ENCODE data around the gene AGO3.

Gene AGO3

DNA sequence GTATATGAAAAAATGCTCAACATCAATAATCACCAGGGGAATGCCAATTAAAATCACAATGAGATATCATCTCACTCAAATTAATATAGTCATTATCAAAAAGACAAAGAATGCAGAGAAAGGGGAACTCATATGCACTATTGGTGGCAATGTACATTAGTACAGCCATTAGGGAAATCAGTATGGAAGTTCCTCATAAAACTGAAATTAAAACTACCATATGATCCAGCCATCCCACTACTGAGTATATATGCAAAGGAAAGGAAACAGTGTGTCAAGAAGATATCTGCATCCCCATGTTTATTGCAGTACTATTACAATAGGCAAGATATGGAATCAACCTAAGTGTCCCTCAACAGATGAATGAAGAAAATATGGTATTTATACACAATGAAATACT is 120.9 kb downstream of the AGO3 start:
- no peak for DNase-seq
- Mint-ChIP-seq H3K4me1 (ENCODE audit: low read depth in 2 of 2) (no peaks in the 10 kb centered on the region), H3K27me3 (no peaks in the 10 kb centered on the region), H3K36me3 (ENCODE audit: insufficient read depth) (peaks cover 21% of the 10 kb centered on the region), H3K27ac (no peak overlapping the region), H3K4me3 (no peak overlapping the region), H3K9me3 (peaks cover 0 to 1% of the 10 kb centered on the region in 2 donors)
- ATAC-seq (replicated peaks) = no peak

DNA sequence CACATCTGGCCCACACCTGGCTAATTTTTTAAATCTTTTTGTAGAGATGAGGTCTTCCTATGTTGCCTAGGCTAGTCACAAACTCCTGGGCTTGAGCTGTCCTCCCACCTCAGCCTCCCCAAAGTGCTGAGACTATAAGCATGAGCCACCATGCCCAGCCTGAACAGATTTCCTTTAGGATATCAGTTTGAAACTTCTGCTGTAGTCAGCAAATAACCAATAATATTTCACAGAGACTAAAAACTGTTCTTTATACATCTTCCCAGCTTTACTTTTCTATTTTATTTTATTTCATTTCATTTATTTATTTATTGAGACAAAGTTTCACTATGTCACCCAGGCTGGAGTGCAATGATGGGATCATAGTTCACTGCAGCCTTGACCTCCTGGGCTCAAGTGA is 123.1 kb downstream of the AGO3 start:
- DNase-seq = no peak
- Mint-ChIP-seq H3K9me3 (no peaks in the 10 kb centered on the region), H3K27me3 (no peaks in the 10 kb centered on the region), H3K36me3 (ENCODE audit: insufficient read depth) (peaks cover 24% of the 10 kb centered on the region), H3K4me3 (no peak overlapping the region), H3K27ac (no peak overlapping the region), H3K4me1 (ENCODE audit: low read depth in 2 of 2) (no peaks in the 10 kb centered on the region)
- no peak for ATAC-seq (replicated peaks)

DNA sequence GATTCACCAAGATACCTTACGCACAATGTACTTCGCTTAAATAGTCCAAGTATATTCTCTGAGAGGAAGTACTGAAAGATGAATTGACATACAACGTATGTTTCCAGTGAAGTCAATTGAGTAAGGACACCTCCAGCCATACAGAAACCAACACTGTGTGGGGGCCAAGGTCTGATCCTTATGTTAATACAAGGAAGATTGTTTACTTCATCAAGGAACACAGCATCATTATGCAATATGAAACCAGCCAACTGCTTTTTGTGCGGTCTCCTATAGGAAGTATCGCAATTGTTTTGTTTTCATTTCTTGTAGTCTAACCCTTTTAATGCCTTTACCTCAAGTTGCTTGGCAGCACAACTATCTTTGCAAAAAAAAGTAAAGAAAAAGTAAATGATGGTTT is 124.8 kb downstream of the AGO3 start:
- no peak for DNase-seq
- no peaks in the 10 kb centered on the region for H3K27me3 Mint-ChIP-seq
- H3K4me1 Mint-ChIP-seq (ENCODE audit: low read depth in 2 of 2) = no peaks in the 10 kb centered on the region
- H3K27ac Mint-ChIP-seq = no peak overlapping the region
- peaks cover 11% of the 10 kb centered on the region for H3K36me3 Mint-ChIP-seq (ENCODE audit: insufficient read depth)
- no peak overlapping the region for H3K4me3 Mint-ChIP-seq
- no peaks in the 10 kb centered on the region for H3K9me3 Mint-ChIP-seq
- no peak for ATAC-seq (replicated peaks)

DNA sequence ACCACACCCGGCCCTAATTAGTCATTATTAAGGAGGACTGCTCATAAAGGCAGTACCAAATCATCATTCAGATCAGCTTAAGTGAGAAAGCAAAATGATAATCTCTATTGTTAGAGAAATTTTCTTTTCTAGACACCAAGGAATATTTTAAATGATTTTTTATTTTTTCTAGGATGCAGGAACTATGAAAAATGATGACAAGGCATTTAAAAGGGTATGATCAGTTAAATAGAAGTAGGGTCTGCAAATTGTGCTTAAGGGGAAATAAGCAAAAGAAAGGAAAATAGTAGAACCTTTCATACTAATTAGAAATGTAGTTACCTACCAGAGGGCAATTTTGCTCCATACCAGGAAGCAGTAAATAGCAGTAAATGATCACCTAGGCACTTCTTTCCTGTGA is 131.4 kb downstream of the AGO3 start:
- ATAC-seq (replicated peaks) = no peak
- Mint-ChIP-seq H3K27me3 (no peaks in the 10 kb centered on the region), H3K36me3 (ENCODE audit: insufficient read depth) (peaks cover 9% of the 10 kb centered on the region), H3K4me3 (no peak overlapping the region), H3K4me1 (ENCODE audit: low read depth in 2 of 2) (no peaks in the 10 kb centered on the region), H3K9me3 (no peaks in the 10 kb centered on the region), H3K27ac (no peak overlapping the region)
- no peak for DNase-seq

DNA sequence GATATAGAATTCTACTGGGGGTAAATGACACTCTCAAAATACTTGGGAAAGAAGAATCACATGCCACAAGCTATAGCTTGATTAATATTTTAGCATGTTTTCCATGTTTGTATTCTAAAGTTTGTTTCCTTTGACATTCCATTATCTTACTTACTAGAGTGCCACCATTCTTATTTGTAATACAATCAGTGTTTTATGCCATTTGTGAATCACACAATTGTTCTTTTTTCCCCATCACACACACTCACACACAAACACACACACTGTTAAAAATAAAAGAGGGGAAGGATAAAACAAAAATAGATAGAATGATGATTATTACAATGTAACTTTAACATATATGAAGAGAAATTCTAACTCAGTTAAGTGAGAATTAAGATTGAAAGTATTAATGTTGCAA is 137.0 kb downstream of the AGO3 start:
- H3K9me3 Mint-ChIP-seq = no peaks in the 10 kb centered on the region
- no peaks in the 10 kb centered on the region for H3K4me1 Mint-ChIP-seq (ENCODE audit: low read depth in 2 of 2)
- H3K27me3 Mint-ChIP-seq = no peaks in the 10 kb centered on the region
- DNase-seq = no peak
- no peak overlapping the region for H3K4me3 Mint-ChIP-seq
- no peak for ATAC-seq (replicated peaks)
- peak overlapping the region in 1 of 2 donors; percentile 73 for H3K27ac Mint-ChIP-seq
- peaks cover 3% of the 10 kb centered on the region for H3K36me3 Mint-ChIP-seq (ENCODE audit: insufficient read depth)

DNA sequence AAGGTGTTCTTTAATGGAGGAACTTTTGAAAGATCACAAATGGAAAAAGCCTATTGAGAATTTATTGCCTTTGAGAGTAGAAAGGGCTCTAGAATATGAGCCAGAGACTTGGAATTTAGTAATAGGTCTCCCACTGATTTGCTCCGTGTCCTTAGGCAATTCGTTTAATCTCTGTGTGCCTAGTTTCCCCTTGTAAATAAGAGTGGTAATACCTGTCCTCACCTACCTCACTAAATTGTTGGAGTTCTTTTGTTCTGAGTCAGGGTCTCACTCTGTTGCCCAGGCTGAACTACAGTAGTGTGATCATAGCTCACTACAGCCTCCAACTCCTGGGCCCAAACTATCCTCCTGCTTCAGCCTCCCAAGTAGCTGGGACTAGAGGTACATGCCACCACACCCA is 138.0 kb downstream of the AGO3 start:
- H3K4me3 Mint-ChIP-seq = no peak overlapping the region
- ATAC-seq (replicated peaks) (no peak), DNase-seq (no peak)
- no peaks in the 10 kb centered on the region for H3K4me1 Mint-ChIP-seq (ENCODE audit: low read depth in 2 of 2)
- H3K36me3 Mint-ChIP-seq (ENCODE audit: insufficient read depth) = peaks cover 3% of the 10 kb centered on the region
- H3K27me3 Mint-ChIP-seq = no peaks in the 10 kb centered on the region
- H3K9me3 Mint-ChIP-seq = no peaks in the 10 kb centered on the region
- no peak overlapping the region for H3K27ac Mint-ChIP-seq

DNA sequence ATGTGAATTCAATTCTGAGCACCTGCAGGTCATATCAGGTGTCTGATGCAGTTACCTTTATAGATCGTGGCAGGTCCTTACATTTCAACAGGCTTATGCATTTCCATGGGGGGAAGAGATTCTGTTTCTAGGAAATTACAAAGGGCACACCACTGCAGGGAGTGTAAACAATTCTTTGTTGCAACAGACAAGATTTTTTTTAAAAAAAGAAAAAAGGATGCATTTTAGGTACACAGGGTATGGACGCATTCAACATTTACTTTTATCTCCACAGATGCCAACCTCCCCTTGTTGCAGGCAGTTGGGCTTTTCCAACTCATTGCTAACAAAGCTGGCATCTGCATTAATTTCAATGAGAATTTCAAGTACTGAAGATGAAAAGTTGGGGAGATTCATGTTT is 139.4 kb downstream of the AGO3 start:
- peaks cover 3% of the 10 kb centered on the region for H3K36me3 Mint-ChIP-seq (ENCODE audit: insufficient read depth)
- no peaks in the 10 kb centered on the region for H3K27me3 Mint-ChIP-seq
- no peak for ATAC-seq (replicated peaks)
- no peak overlapping the region for H3K27ac Mint-ChIP-seq
- no peak for DNase-seq
- no peak overlapping the region for H3K4me3 Mint-ChIP-seq
- no peaks in the 10 kb centered on the region for H3K9me3 Mint-ChIP-seq
- H3K4me1 Mint-ChIP-seq (ENCODE audit: low read depth in 2 of 2) = no peaks in the 10 kb centered on the region

DNA sequence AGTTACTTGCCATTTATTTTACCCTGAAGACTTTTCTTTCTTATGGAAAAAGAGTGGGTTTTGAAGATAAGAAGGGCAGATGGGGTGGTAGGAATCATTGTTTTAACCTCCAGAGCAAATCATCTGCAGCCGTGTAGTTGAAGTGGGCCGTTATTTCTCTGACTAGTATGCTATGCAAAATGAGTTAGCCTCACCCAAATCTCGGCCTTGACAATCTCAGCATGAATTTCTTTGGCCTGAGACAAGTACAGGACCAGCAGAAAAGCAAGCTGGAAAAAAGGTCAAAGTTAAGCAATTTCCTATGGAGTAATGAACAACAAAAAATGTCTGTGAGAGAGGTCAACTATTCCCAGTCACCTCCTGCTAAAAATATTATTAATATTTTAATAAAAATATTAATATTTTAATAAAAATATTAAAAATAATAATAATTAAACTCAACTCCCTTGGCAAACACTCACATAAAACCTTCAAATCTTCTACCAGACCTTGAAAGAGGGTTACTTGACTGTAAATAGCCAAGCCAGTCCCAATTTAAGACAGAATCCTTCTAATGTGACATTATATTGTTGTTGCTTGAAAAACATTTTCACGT is 146.2 kb downstream of the AGO3 start:
- H3K36me3 Mint-ChIP-seq (ENCODE audit: insufficient read depth) = no peaks in the 10 kb centered on the region
- no peak overlapping the region for H3K4me3 Mint-ChIP-seq
- no peaks in the 10 kb centered on the region for H3K4me1 Mint-ChIP-seq (ENCODE audit: low read depth in 2 of 2)
- H3K27ac Mint-ChIP-seq = no peak overlapping the region
- ATAC-seq (replicated peaks) = no peak
- no peaks in the 10 kb centered on the region for H3K9me3 Mint-ChIP-seq
- no peak for DNase-seq
- H3K27me3 Mint-ChIP-seq = peaks cover 13 to 16% of the 10 kb centered on the region in 2 donors

DNA sequence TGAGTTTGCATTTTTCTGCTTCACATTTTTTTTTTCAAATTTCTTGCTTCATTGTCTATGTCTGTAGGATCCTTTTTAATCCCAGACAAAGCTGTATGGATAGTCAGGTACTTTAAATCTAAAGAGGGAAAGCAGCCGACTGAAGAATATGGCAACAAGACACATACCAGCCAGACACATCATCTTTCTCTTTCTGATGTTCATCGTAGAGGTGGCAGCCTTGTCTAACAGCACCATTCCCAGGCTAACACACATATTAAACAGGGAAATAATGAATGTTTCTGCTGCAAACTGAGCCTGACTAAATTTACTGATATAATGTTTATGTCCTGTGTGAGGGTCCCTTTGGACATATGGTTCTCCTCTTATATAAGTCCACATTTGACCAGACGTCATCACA is 149.3 kb downstream of the AGO3 start:
- DNase-seq (no peak), ATAC-seq (replicated peaks) (no peak)
- no peak overlapping the region for H3K4me3 Mint-ChIP-seq
- H3K4me1 Mint-ChIP-seq (ENCODE audit: low read depth in 2 of 2) = no peaks in the 10 kb centered on the region
- H3K27ac Mint-ChIP-seq = no peak overlapping the region
- H3K27me3 Mint-ChIP-seq = peaks cover 19 to 32% of the 10 kb centered on the region in 2 donors
- peaks cover 2% of the 10 kb centered on the region for H3K36me3 Mint-ChIP-seq (ENCODE audit: insufficient read depth)
- no peaks in the 10 kb centered on the region for H3K9me3 Mint-ChIP-seq

DNA sequence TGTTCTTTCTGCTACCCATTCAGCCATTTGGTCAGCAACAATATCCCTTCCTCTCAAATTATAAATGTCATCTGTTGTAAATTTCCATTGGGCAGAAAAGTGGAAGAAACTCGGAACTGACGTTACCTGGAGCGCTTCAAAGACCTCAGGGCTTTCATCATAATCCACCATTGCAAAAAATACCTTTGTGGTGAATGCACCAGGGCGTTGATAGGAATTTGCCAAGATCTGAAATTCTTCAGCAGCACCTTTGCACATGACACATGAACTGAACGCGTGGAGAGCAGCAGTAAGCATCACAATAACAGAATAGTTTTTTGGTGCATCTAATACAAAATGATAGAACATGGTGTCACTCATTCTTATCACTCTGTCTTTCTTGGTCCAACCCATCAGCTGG is 149.9 kb downstream of the AGO3 start:
- ATAC-seq (replicated peaks) (no peak), DNase-seq (no peak)
- Mint-ChIP-seq H3K27me3 (peaks cover 19 to 37% of the 10 kb centered on the region in 2 donors), H3K36me3 (ENCODE audit: insufficient read depth) (peaks cover 3% of the 10 kb centered on the region), H3K4me1 (ENCODE audit: low read depth in 2 of 2) (no peaks in the 10 kb centered on the region), H3K4me3 (no peak overlapping the region), H3K9me3 (no peaks in the 10 kb centered on the region), H3K27ac (no peak overlapping the region)

DNA sequence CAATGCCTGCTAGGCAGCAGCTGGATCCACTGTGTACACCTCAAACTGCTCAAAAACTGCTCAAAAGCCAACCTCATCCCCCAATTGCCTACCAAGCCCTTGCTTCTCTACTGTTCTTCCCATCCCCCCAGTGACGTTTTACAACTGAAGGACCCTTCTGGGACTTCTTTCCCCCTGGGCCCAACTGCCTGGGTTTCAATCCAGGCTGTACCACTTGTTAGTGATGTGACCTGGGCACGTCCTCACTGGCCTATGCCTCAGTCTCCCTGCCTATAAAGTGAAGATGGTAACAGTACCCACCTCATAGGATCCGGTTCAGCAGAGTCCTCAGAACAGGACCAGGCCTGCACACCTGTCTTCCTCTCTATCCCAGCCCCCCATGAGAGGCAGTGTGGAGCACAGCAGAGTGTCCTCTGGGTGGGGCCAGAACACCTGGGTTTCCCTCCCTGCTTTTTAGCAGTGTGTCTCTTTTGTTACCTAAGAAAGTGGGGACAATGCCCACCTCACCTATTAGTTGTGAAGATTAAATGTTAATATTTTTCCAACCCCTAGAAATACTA is 151.1 kb downstream of the AGO3 start:
- Mint-ChIP-seq H3K27me3 (peaks cover 28 to 49% of the 10 kb centered on the region in 2 donors), H3K36me3 (ENCODE audit: insufficient read depth) (peaks cover 3% of the 10 kb centered on the region), H3K27ac (no peak overlapping the region), H3K4me1 (ENCODE audit: low read depth in 2 of 2) (peaks cover 0 to under 1% of the 10 kb centered on the region in 2 donors), H3K4me3 (no peak overlapping the region), H3K9me3 (no peaks in the 10 kb centered on the region)
- ATAC-seq (replicated peaks) = no peak
- no peak for DNase-seq

DNA sequence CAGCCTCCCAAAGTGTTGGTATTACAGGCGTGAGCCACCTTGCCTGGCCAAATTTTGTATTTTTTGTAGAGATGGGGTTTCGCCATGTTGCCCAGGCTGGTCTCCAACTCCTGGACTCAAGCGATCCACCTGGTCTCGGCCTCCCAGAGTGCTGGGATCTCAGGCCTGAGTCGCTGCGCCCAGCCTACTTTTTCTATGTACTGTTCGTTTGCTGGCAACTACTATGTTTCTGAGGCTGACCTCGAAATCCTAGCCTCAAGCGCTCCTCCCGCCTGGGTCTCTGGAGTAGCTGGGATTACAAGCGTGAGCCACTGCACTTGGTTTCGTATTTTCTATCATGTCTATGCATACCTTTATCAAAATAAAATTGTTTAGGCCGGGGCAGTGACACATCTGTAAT is 152.3 kb downstream of the AGO3 start:
- Mint-ChIP-seq H3K9me3 (no peaks in the 10 kb centered on the region), H3K36me3 (ENCODE audit: insufficient read depth) (peaks cover 3% of the 10 kb centered on the region), H3K4me3 (no peak overlapping the region), H3K27ac (peak overlapping the region in 1 of 2 donors; percentile 49), H3K4me1 (ENCODE audit: low read depth in 2 of 2) (peaks cover 0 to 3% of the 10 kb centered on the region in 2 donors), H3K27me3 (peaks cover 30 to 53% of the 10 kb centered on the region in 2 donors)
- no peak for DNase-seq
- ATAC-seq (replicated peaks) = no peak

DNA sequence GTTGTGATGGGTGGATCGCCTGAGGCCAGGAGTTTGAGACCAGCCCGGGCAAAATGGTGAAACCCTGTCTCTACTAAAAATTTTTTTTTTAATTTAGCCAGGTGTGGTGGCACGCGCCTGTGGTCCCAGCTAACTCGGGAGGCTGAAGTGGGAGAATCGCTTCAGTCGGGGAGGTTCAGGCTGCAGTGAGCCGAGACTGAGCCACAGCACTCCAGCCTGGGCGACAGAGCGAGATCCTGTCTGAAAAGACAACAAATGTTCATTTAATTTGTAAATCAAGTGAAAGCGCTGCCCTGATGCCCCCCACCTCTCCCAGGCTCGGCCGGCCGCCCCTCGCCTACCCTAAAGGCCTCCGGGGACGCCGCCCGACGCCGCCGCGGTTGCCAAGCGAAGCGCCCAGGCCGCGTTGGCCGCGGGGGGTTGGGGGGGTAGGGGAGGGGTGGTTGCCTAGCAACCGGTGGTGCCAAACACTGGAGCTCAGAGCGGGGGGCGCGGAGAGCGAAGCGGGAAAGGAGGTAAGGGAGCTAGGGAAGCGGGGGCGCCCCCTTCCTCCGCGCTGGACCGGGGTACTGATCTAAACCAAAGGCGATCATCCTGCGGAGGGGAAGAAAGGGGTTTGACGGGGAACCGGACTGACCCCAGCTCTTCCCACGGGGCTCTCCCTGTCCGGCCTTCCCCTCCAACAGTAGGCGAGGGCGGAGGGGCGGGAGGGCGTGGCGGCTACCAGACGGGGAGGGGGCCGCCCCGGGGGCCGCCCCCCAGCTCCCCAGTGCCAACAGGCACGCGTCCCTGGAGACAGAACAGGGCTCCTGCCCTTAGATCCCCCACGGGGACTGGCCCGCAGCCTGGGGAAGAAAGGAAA is 153.0 kb downstream of the AGO3 start, which contains the start of gene TEKT2:
TEKT2 (plus strand) TSS at position 460 of the 862 bp plus-strand sequence. CDS start 828 bp downstream, outside the sequence.
- no peaks in the 10 kb centered on the region for H3K9me3 Mint-ChIP-seq
- H3K36me3 Mint-ChIP-seq (ENCODE audit: insufficient read depth) = peaks cover 8% of the 10 kb centered on the region
- H3K27ac Mint-ChIP-seq = peak within 1 kb of the TSS in 1 of 2 donors; percentile 49
- H3K27me3 Mint-ChIP-seq = peaks cover 30 to 53% of the 10 kb centered on the region in 2 donors
- peaks cover 0 to 3% of the 10 kb centered on the region in 2 donors for H3K4me1 Mint-ChIP-seq (ENCODE audit: low read depth in 2 of 2)
- no peak within 1 kb of the TSS for H3K4me3 Mint-ChIP-seq
- DNase-seq (no peak), ATAC-seq (replicated peaks) (no peak)

Data from effector memory CD8-positive, alpha-beta T cell (primary cell).